Tibial nerve (tissue), 3 donors: ENCODE results near the gene TDRD9.

Experiments
- CTCF ChIP-seq, 5 experiments: fragments of 200-600 bp in 3 of 5; fragments of 450-650 bp in 2 of 5; sonication (generic) in 3 of 5; IDR thresholded peaks; one replicate each; pipeline ENCODE4 v1.5.1; 2016 to 2019; ENCODE audit warnings: antibody characterized with exemption in 5 of 5, mild to moderate bottlenecking in 3 of 5, moderate library complexity in 2 of 5
- POLR2A ChIP-seq, 2 donors: fragments of 450-650 bp; IDR thresholded peaks; one replicate each; pipeline ENCODE4 v1.6.1; 2017; ENCODE audit warnings: antibody characterized with exemption in 2 of 2, mild to moderate bottlenecking in 2 of 2, moderate library complexity in 2 of 2

- TF ChIP-seq CTCF (IDR thresholded peaks at IDR 0.05) (no peak), POLR2A (IDR thresholded peaks at IDR 0.05) (no peak)
These were observed 159.2 kb downstream of the TDRD9 start for GRCh38 chr14:104087505-104087904.
